ENCODE data around the gene STX7. TPM values are rescaled to one million over a fixed set of nuclear protein-coding genes. Genes with fewer than 3 reads are reported as not detected.

The STX7 gene
- total RNA-seq, 3 donors from 2014 or later = 51.9 to 66.9 (median 63.2) TPM

- Histone ChIP-seq H3K36me3 (ENCODE audit: low read depth) (no peaks in the 10 kb centered on the region), H3K9me3 (no peaks in the 10 kb centered on the region), H3K4me3 (no peak overlapping the region), H3K4me1 (ENCODE audit: low read depth) (no peaks in the 10 kb centered on the region)
- no peak for TF ChIP-seq CTCF (IDR thresholded peaks at IDR 0.05)
- peak in 2 of 3 donors; percentile 15 to 24 for DNase-seq
- ATAC-seq = peak; percentile 33
- intact Hi-C loops (cut with DNase I, micrococcal nuclease) = loop anchor here in 1 of 2 donors (10.0 kb wide), 1 partner anchor 172 kb away; no protein-coding TSS in a partner anchor
Observed at GRCh38 chr6:132456700-132457143, 56.2 kb downstream of the STX7 start.

GRCh38 chr6:132446855-132447241 is 66.1 kb downstream of the STX7 start:
- intact Hi-C loops (cut with DNase I, micrococcal nuclease) = no loop called here
- Histone ChIP-seq H3K36me3 (ENCODE audit: low read depth) (no peaks in the 10 kb centered on the region), H3K4me3 (no peak overlapping the region), H3K4me1 (ENCODE audit: low read depth) (no peaks in the 10 kb centered on the region), H3K9me3 (peaks cover 13% of the 10 kb centered on the region)
- ATAC-seq (no peak), DNase-seq (no peak)
- no peak for TF ChIP-seq CTCF (IDR thresholded peaks at IDR 0.05)

GRCh38 chr6:132446141-132446854 is 66.6 kb downstream of the STX7 start:
- Histone ChIP-seq H3K4me3 (no peak overlapping the region), H3K9me3 (peaks cover 18% of the 10 kb centered on the region)
- no peak for TF ChIP-seq CTCF (IDR thresholded peaks at IDR 0.05)

GRCh38 chr6:132445201-132445951 is 67.5 kb downstream of the STX7 start:
- no peak for ATAC-seq

More at GRCh38 chr6:132446141-132446854, 66.6 kb downstream of the STX7 start:
- intact Hi-C loops (cut with DNase I, micrococcal nuclease) = no loop called here
- ATAC-seq (no peak), DNase-seq (no peak)
- Histone ChIP-seq H3K4me1 (ENCODE audit: low read depth) (no peaks in the 10 kb centered on the region), H3K36me3 (ENCODE audit: low read depth) (no peaks in the 10 kb centered on the region)

GRCh38 chr6:132443206-132443605 is 69.7 kb downstream of the STX7 start:
- Histone ChIP-seq H3K4me1 (ENCODE audit: low read depth) (no peaks in the 10 kb centered on the region), H3K9me3 (peaks cover 18% of the 10 kb centered on the region), H3K4me3 (no peak overlapping the region), H3K36me3 (ENCODE audit: low read depth) (no peaks in the 10 kb centered on the region)
- intact Hi-C loops (cut with DNase I, micrococcal nuclease) = no loop called here
- ATAC-seq (no peak), DNase-seq (no peak)
- no peak for TF ChIP-seq CTCF (IDR thresholded peaks at IDR 0.05)

More at GRCh38 chr6:132445201-132445951, 67.5 kb downstream of the STX7 start:
- Histone ChIP-seq H3K9me3 (peaks cover 18% of the 10 kb centered on the region), H3K36me3 (ENCODE audit: low read depth) (no peaks in the 10 kb centered on the region), H3K4me1 (ENCODE audit: low read depth) (no peaks in the 10 kb centered on the region), H3K4me3 (no peak overlapping the region)
- intact Hi-C loops (cut with DNase I, micrococcal nuclease) = no loop called here
- no peak for DNase-seq
- no peak for TF ChIP-seq CTCF (IDR thresholded peaks at IDR 0.05)
